ENCODE measurements around the gene PTPRR.

The PTPRR gene

DNA sequence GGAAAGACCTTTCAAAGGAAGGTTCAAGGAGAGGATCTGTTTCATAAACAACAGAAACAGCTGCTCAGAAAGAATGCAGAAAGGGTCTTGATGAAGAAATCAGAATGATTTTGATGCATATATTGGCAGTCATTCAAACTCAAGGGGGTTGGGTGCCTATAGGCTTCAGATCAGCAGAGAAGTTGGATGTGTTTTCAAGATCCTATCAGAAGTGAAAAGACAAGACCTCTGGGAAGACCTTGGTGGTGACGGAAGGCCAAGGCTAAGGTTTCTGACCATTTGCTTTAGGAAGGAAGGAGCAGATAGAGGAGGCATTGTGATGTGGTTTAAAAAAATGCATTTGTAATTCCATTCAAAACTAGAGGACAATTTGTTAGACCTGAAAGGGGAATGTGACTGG is 268.1 kb downstream of the PTPRR start:
- no peak overlapping the region for H3K4me3 ChIP-seq (ENCODE audit: control insufficient read depth in 1 of 7, extremely low read depth in 1 of 7, insufficient read depth in 4 of 7, low read depth in 2 of 7, low read length in 6 of 7)
- no peak overlapping the region for H3K27ac ChIP-seq (ENCODE audit: insufficient read depth in 1 of 2, low read depth in 1 of 2, low read length in 2 of 2, poor library complexity in 1 of 2, severe bottlenecking in 2 of 2)
- DNase-seq, result no peak
- 100% methylated on average over 1 of the region's 1 CpG for WGBS (ENCODE audit: insufficient coverage)
- no peaks in the 10 kb centered on the region for H3K36me3 ChIP-seq (ENCODE audit: control insufficient read depth in 4 of 4, insufficient read depth in 4 of 4, low read length in 3 of 4)
- ChIA-PET POLR2A (no interaction called here), CTCF (no interaction called here)
- no peaks in the 10 kb centered on the region for H3K27me3 ChIP-seq (replicated peaks in 2 of 5; ENCODE audit: control insufficient read depth in 4 of 5, insufficient read depth in 5 of 5, low read length in 4 of 5)
- no peaks in the 10 kb centered on the region for H3K4me1 ChIP-seq (ENCODE audit: control extremely low read depth in 1 of 4, control insufficient read depth in 4 of 4, insufficient read depth in 4 of 4, low read length in 3 of 4)
- H3K9me3 ChIP-seq (ENCODE audit: control extremely low read depth in 1 of 5, control insufficient read depth in 4 of 5, insufficient read depth in 2 of 5, low read depth in 1 of 5, low read length in 4 of 5), result no peaks in the 10 kb centered on the region

DNA sequence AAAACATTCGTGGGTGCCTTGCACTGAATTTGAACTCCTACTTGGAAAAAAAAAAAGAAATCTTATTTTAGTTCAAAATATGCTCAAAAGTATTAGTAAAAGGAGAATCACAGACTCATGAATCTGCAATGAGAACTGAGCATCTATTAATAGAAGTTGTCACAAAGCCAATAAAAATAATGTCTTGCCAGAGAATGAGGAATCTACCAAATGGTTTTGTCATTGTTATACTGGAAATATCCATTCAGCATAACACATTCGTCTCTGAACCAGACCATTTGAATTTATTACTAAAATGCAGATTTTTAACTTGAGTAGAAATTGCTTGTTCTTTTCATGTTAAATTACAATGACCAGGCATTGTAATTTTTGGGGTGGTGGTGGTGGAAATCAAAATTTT is 271.7 kb downstream of the PTPRR start:
- H3K4me3 ChIP-seq (ENCODE audit: control insufficient read depth in 1 of 7, extremely low read depth in 1 of 7, insufficient read depth in 4 of 7, low read depth in 2 of 7, low read length in 6 of 7), result no peak overlapping the region
- peaks cover 0 to 16% (median 10%) of the 10 kb centered on the region in 4 experiments for H3K4me1 ChIP-seq (ENCODE audit: control extremely low read depth in 1 of 4, control insufficient read depth in 4 of 4, insufficient read depth in 4 of 4, low read length in 3 of 4)
- no peaks in the 10 kb centered on the region for H3K27me3 ChIP-seq (replicated peaks in 2 of 5; ENCODE audit: control insufficient read depth in 4 of 5, insufficient read depth in 5 of 5, low read length in 4 of 5)
- H3K27ac ChIP-seq (ENCODE audit: insufficient read depth in 1 of 2, low read depth in 1 of 2, low read length in 2 of 2, poor library complexity in 1 of 2, severe bottlenecking in 2 of 2), result no peak overlapping the region
- CTCF ChIA-PET, result no interaction called here
- H3K36me3 ChIP-seq (ENCODE audit: control insufficient read depth in 4 of 4, insufficient read depth in 4 of 4, low read length in 3 of 4), result no peaks in the 10 kb centered on the region
- no peaks in the 10 kb centered on the region for H3K9me3 ChIP-seq (ENCODE audit: control extremely low read depth in 1 of 5, control insufficient read depth in 4 of 5, insufficient read depth in 2 of 5, low read depth in 1 of 5, low read length in 4 of 5)
- no peak for DNase-seq
- POLR2A ChIA-PET, result no interaction called here
- no CpG with 5 or more reads among the region's 2 CpGs for WGBS (ENCODE audit: insufficient coverage)

DNA sequence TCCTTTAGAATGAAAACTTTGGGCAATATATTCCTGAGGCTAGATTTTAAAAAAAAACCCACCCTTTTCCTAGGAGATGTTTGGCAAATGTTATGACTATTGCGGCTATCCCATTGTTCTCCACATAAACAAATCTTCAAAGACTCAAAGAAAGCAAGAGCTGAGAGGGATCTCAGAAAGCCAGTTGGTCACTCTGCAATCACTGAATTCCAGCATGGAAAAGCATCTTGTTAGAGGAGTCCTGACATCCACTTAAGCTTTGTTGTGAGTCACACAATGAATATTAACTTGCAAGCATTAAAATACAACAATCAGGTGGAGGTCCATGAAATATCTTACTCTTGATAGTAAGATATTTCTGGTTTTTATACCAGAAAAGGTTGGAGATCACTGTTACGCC is 272.3 kb downstream of the PTPRR start:
- Histone ChIP-seq H3K27ac (ENCODE audit: insufficient read depth in 1 of 2, low read depth in 1 of 2, low read length in 2 of 2, poor library complexity in 1 of 2, severe bottlenecking in 2 of 2) (no peak overlapping the region), H3K27me3 (replicated peaks in 2 of 5; ENCODE audit: control insufficient read depth in 4 of 5, insufficient read depth in 5 of 5, low read length in 4 of 5) (no peaks in the 10 kb centered on the region), H3K9me3 (ENCODE audit: control extremely low read depth in 1 of 5, control insufficient read depth in 4 of 5, insufficient read depth in 2 of 5, low read depth in 1 of 5, low read length in 4 of 5) (no peaks in the 10 kb centered on the region), H3K4me1 (ENCODE audit: control extremely low read depth in 1 of 4, control insufficient read depth in 4 of 4, insufficient read depth in 4 of 4, low read length in 3 of 4) (peaks cover 0 to 16% (median 10%) of the 10 kb centered on the region in 4 experiments), H3K36me3 (ENCODE audit: control insufficient read depth in 4 of 4, insufficient read depth in 4 of 4, low read length in 3 of 4) (no peaks in the 10 kb centered on the region), H3K4me3 (ENCODE audit: control insufficient read depth in 1 of 7, extremely low read depth in 1 of 7, insufficient read depth in 4 of 7, low read depth in 2 of 7, low read length in 6 of 7) (no peak overlapping the region)
- ChIA-PET POLR2A (no interaction called here), CTCF (interaction anchor here (1.2 kb wide), 1 partner anchor 16 kb away, joined by 4 read pairs; no protein-coding TSS in a partner anchor)
- DNase-seq, result no peak
- WGBS (ENCODE audit: insufficient coverage), result no CpG with 5 or more reads among the region's 2 CpGs

DNA sequence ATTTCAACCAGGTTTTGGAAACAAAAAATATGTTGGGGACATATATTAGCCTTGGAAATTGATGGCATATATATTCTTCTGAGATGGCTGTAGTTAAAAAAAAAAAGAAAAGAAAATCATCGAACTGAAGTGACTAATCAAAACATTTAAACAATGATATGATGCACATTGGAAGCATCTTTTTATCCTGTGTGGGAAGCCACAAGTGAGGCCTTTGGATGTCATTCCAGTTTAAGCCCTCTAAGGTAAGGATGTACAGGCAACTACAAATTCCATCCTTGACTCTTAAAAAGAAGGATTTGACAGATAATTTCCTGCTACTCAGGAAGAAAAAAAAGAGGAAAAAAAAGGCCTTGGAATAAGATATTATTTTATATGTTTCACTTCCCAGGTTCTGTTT is 273.7 kb downstream of the PTPRR start:
- WGBS (ENCODE audit: insufficient coverage), result no CpG with 5 or more reads among the region's 1 CpG
- CTCF ChIA-PET, result no interaction called here
- no peak overlapping the region for H3K27ac ChIP-seq (ENCODE audit: insufficient read depth in 1 of 2, low read depth in 1 of 2, low read length in 2 of 2, poor library complexity in 1 of 2, severe bottlenecking in 2 of 2)

DNA sequence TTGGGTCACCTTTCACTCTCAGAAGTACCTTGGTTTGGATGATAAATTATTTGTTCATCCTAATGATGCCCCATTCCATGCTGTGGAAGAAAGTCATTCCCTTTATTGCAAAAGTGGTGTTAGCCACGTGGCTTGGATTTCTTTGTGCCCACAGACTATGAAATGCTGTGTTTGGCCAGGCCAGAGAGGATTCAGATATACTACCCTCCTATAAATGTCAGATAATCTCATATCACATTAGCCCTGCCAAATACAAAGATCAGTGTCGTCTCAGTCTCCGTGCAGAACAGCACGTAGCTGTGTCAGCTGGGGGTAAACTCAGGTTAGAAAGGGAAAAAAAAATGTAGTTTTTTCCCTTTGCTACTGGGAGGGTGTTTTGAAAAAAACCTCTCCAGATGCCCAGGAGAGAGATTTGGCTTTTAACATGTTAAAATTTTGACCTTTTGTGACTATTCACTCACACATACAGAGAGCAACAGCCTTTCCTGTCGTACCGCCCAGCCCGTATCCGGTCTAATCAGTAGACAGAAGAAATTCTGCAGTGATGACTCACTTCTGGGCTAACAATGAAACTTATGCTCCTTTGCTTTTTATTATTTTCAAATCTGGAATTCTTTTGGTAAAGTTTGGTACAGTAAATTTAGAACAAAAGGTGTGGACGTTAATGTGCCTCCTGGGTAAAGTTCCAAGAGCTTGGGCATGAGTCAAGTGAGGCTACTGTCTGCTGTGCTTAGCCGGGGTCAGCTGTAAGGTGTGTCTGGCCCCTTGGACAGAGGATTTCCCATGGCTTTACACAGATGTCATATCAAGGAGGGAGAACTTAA is 274.8 kb downstream of the PTPRR start:
- CTCF ChIA-PET, result no interaction called here
- Histone ChIP-seq H3K27me3 (replicated peaks in 2 of 5; ENCODE audit: control insufficient read depth in 4 of 5, insufficient read depth in 5 of 5, low read length in 4 of 5) (no peaks in the 10 kb centered on the region), H3K27ac (ENCODE audit: insufficient read depth in 1 of 2, low read depth in 1 of 2, low read length in 2 of 2, poor library complexity in 1 of 2, severe bottlenecking in 2 of 2) (peak overlapping the region; percentile 35 to 65), H3K4me1 (ENCODE audit: control extremely low read depth in 1 of 4, control insufficient read depth in 4 of 4, insufficient read depth in 4 of 4, low read length in 3 of 4) (peaks cover 0 to 16% (median 10%) of the 10 kb centered on the region in 4 experiments), H3K4me3 (ENCODE audit: control insufficient read depth in 1 of 7, extremely low read depth in 1 of 7, insufficient read depth in 4 of 7, low read depth in 2 of 7, low read length in 6 of 7) (peak overlapping the region in 5 of 7 experiments; percentile 14 to 22 (median 19)), H3K36me3 (ENCODE audit: control insufficient read depth in 4 of 4, insufficient read depth in 4 of 4, low read length in 3 of 4) (no peaks in the 10 kb centered on the region), H3K9me3 (ENCODE audit: control extremely low read depth in 1 of 5, control insufficient read depth in 4 of 5, insufficient read depth in 2 of 5, low read depth in 1 of 5, low read length in 4 of 5) (no peaks in the 10 kb centered on the region)
- POLR2A ChIA-PET, result no interaction called here
- DNase-seq, result peak; percentile 36 to 89 (median 82)
- 40% methylated on average over 3 of the region's 10 CpGs for WGBS (ENCODE audit: insufficient coverage)

More for the DNA sequence above, 273.7 kb downstream of the PTPRR start:
- no peaks in the 10 kb centered on the region for H3K27me3 ChIP-seq (replicated peaks in 2 of 5; ENCODE audit: control insufficient read depth in 4 of 5, insufficient read depth in 5 of 5, low read length in 4 of 5)
- no peak overlapping the region for H3K4me3 ChIP-seq (ENCODE audit: control insufficient read depth in 1 of 7, extremely low read depth in 1 of 7, insufficient read depth in 4 of 7, low read depth in 2 of 7, low read length in 6 of 7)
- no peak for DNase-seq
- no peaks in the 10 kb centered on the region for H3K9me3 ChIP-seq (ENCODE audit: control extremely low read depth in 1 of 5, control insufficient read depth in 4 of 5, insufficient read depth in 2 of 5, low read depth in 1 of 5, low read length in 4 of 5)
- no peaks in the 10 kb centered on the region for H3K36me3 ChIP-seq (ENCODE audit: control insufficient read depth in 4 of 4, insufficient read depth in 4 of 4, low read length in 3 of 4)
- POLR2A ChIA-PET, result no interaction called here
- H3K4me1 ChIP-seq (ENCODE audit: control extremely low read depth in 1 of 4, control insufficient read depth in 4 of 4, insufficient read depth in 4 of 4, low read length in 3 of 4), result peaks cover 0 to 16% (median 10%) of the 10 kb centered on the region in 4 experiments

DNA sequence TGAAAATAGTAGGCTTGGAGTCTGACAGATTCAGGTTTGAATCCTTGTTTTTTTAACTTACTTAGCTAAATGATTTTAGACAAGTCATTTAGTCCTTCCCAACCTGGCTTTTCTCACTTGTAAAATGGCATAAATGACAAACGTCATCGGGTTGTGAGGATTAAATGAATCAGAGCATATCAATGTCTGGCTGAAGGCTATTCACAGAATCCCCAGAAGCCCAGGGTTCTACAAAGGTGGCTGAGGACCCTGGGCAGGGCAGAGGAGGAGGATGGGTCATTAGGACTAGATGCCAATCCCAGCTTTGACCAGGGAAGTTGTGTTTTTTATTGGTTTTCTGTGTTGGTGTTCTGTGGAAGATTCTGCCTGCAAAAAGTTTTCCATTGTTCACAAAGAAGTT is 275.7 kb downstream of the PTPRR start:
- no peaks in the 10 kb centered on the region for H3K27me3 ChIP-seq (replicated peaks in 2 of 5; ENCODE audit: control insufficient read depth in 4 of 5, insufficient read depth in 5 of 5, low read length in 4 of 5)
- DNase-seq, result no peak
- CTCF ChIA-PET, result no interaction called here
- peak overlapping the region in 1 of 2 experiments; percentile 65 for H3K27ac ChIP-seq (ENCODE audit: insufficient read depth in 1 of 2, low read depth in 1 of 2, low read length in 2 of 2, poor library complexity in 1 of 2, severe bottlenecking in 2 of 2)
- no peaks in the 10 kb centered on the region for H3K36me3 ChIP-seq (ENCODE audit: control insufficient read depth in 4 of 4, insufficient read depth in 4 of 4, low read length in 3 of 4)
- H3K4me3 ChIP-seq (ENCODE audit: control insufficient read depth in 1 of 7, extremely low read depth in 1 of 7, insufficient read depth in 4 of 7, low read depth in 2 of 7, low read length in 6 of 7), result no peak overlapping the region
- no peaks in the 10 kb centered on the region for H3K9me3 ChIP-seq (ENCODE audit: control extremely low read depth in 1 of 5, control insufficient read depth in 4 of 5, insufficient read depth in 2 of 5, low read depth in 1 of 5, low read length in 4 of 5)
- POLR2A ChIA-PET, result no interaction called here
- 100% methylated on average over 2 of the region's 2 CpGs for WGBS (ENCODE audit: insufficient coverage)
- H3K4me1 ChIP-seq (ENCODE audit: control extremely low read depth in 1 of 4, control insufficient read depth in 4 of 4, insufficient read depth in 4 of 4, low read length in 3 of 4), result peaks cover 0 to 16% (median 10%) of the 10 kb centered on the region in 4 experiments

DNA sequence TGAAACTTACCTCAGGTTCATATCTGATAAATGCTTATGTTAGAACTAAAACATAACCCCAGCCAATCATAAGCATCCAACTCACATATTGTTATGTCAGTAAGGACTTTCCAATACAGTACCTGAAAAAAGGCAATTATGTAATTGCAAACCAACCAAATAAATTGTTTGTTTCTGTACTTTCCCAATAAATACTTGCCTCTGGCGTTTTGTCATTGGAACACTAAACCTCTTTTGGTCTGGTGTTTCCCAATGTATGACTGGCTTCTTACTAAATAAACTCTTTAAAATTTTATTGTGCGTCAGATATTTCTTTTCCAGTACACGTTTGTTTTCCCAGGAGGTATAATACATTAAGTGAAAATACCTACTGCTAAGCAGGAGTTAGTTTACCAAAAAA is 276.6 kb downstream of the PTPRR start:
- no peak for DNase-seq
- H3K4me1 ChIP-seq (ENCODE audit: control extremely low read depth in 1 of 4, control insufficient read depth in 4 of 4, insufficient read depth in 4 of 4, low read length in 3 of 4), result peaks cover 0 to 16% (median 10%) of the 10 kb centered on the region in 4 experiments
- H3K27me3 ChIP-seq (replicated peaks in 2 of 5; ENCODE audit: control insufficient read depth in 4 of 5, insufficient read depth in 5 of 5, low read length in 4 of 5), result no peaks in the 10 kb centered on the region
- H3K4me3 ChIP-seq (ENCODE audit: control insufficient read depth in 1 of 7, extremely low read depth in 1 of 7, insufficient read depth in 4 of 7, low read depth in 2 of 7, low read length in 6 of 7), result no peak overlapping the region
- no peaks in the 10 kb centered on the region for H3K9me3 ChIP-seq (ENCODE audit: control extremely low read depth in 1 of 5, control insufficient read depth in 4 of 5, insufficient read depth in 2 of 5, low read depth in 1 of 5, low read length in 4 of 5)
- H3K36me3 ChIP-seq (ENCODE audit: control insufficient read depth in 4 of 4, insufficient read depth in 4 of 4, low read length in 3 of 4), result no peaks in the 10 kb centered on the region
- H3K27ac ChIP-seq (ENCODE audit: insufficient read depth in 1 of 2, low read depth in 1 of 2, low read length in 2 of 2, poor library complexity in 1 of 2, severe bottlenecking in 2 of 2), result no peak overlapping the region
- no CpG with 5 or more reads among the region's 3 CpGs for WGBS (ENCODE audit: insufficient coverage)
- ChIA-PET CTCF (interaction anchor here (1.2 kb wide), 1 partner anchor 76 kb away, joined by 3 read pairs; no protein-coding TSS in a partner anchor), POLR2A (no interaction called here)

Data from common myeloid progenitor, CD34-positive (primary cell).